Keratinocyte (primary cell): ENCODE results near the gene TNPO3. TPM values are rescaled to one million over a fixed set of nuclear protein-coding genes. Genes with fewer than 3 reads are reported as not detected.

ENCODE experiments used
- DNase-seq: peaks from one replicate; pipeline ENCODE4 v3.0.0-alpha.2; 2011; ENCODE audit warnings: low read depth, missing footprints, low spot score
- FAIRE-seq: peaks from 2 replicates; lab custom pipeline; 2011; peaks lifted over from hg19 to GRCh38; lab: Jason Lieb, UNC
- H2AFZ ChIP-seq: 2 replicates; pipeline ENCODE4 v1.6.0; 2012; ENCODE audit warnings: low read length, control low read depth, inconsistent platforms; ENCODE audit not compliant: control insufficient read depth
- H3K27ac ChIP-seq: 2 replicates; pipeline ENCODE4 v1.5.1; 2011; ENCODE audit warnings: low read length; ENCODE audit not compliant: control insufficient read depth, insufficient read depth
- H3K27me3 ChIP-seq: 3 replicates; pipeline ENCODE4 v1.6.0; 2011; ENCODE audit warnings: low read length; ENCODE audit not compliant: control insufficient read depth, insufficient read depth; ENCODE audit errors: extremely low read depth
- H3K36me3 ChIP-seq, 2 experiments: 2 replicates in 1 of 2; 3 replicates in 1 of 2; pipeline ENCODE4 v1.5.1; 2011; ENCODE audit warnings: low read length in 2 of 2, mild to moderate bottlenecking in 1 of 2; ENCODE audit not compliant: control insufficient read depth in 2 of 2, insufficient read depth in 2 of 2; ENCODE audit errors: extremely low read depth in 1 of 2
- H3K4me1 ChIP-seq: 3 replicates; pipeline ENCODE4 v1.5.1; 2011; ENCODE audit warnings: low read length; ENCODE audit not compliant: control insufficient read depth, insufficient read depth; ENCODE audit errors: extremely low read depth
- H3K4me2 ChIP-seq: 3 replicates; pipeline ENCODE4 v1.6.0; 2011; ENCODE audit warnings: low read depth, low read length; ENCODE audit not compliant: control insufficient read depth, insufficient read depth; ENCODE audit errors: extremely low read depth
- H3K4me3 ChIP-seq, 3 experiments: fragments of 200-600 bp in 1 of 3; sonication (generic) in 1 of 3; 2 replicates in 2 of 3; 3 replicates in 1 of 3; pipeline ENCODE4 v1.5.1; 2011 to 2016; ENCODE audit warnings: low read length in 3 of 3, mild to moderate bottlenecking in 3 of 3, control low read depth in 2 of 3, inconsistent platforms in 1 of 3, low read depth in 1 of 3, mixed read lengths in 1 of 3, mixed run types in 1 of 3, moderate library complexity in 1 of 3; ENCODE audit not compliant: control insufficient read depth in 2 of 3, insufficient read depth in 2 of 3; ENCODE audit errors: extremely low read depth in 1 of 3
- H3K79me2 ChIP-seq: 2 replicates; pipeline ENCODE4 v1.6.0; 2012; ENCODE audit warnings: low read length; ENCODE audit not compliant: control insufficient read depth, insufficient read depth
- H3K9ac ChIP-seq: 3 replicates; pipeline ENCODE4 v1.6.0; 2011; ENCODE audit warnings: low read length; ENCODE audit not compliant: control insufficient read depth, insufficient read depth; ENCODE audit errors: extremely low read depth
- H3K9me1 ChIP-seq: 3 replicates; pipeline ENCODE4 v1.6.0; 2011; ENCODE audit warnings: low read length; ENCODE audit not compliant: control insufficient read depth, insufficient read depth; ENCODE audit errors: extremely low read depth
- H3K9me3 ChIP-seq: 2 replicates; pipeline ENCODE4 v1.5.1; 2012; ENCODE audit warnings: low read depth, low read length; ENCODE audit not compliant: control insufficient read depth
- H4K20me1 ChIP-seq: 3 replicates; pipeline ENCODE4 v1.6.0; 2011; ENCODE audit warnings: low read length; ENCODE audit not compliant: control insufficient read depth, insufficient read depth; ENCODE audit errors: extremely low read depth
- CTCF ChIP-seq, 3 experiments: IDR thresholded peaks in 1 of 3; conservative IDR thresholded peaks in 1 of 3; optimal IDR thresholded peaks in 1 of 3; 2 replicates in 2 of 3; 3 replicates in 1 of 3; pipeline versions ENCODE3 to v1.5.1; 2011; ENCODE audit warnings: low read length in 3 of 3, mild to moderate bottlenecking in 3 of 3, moderate library complexity in 2 of 3, control low read depth in 1 of 3, inconsistent platforms in 1 of 3; ENCODE audit not compliant: insufficient read depth in 2 of 3; ENCODE audit errors: extremely low read depth in 1 of 3
- EZH2 ChIP-seq: IDR thresholded peaks from one replicate; pipeline ENCODE4 v1.6.1; 2012; ENCODE audit warnings: inconsistent platforms, mild to moderate bottlenecking, low read length, moderate library complexity
- dilution Hi-C: fragments of 300-500 bp; cut with MboI; formaldehyde crosslinking; loops from one replicate; pipeline ENCODE4 v1.7.0; 2020; ENCODE audit warnings: low sequenced_read_pairs; ENCODE audit not compliant: extremely low pct_ligation_motif_present
- polyA plus RNA-seq, 5 experiments: library from polyadenylated mRNA; depleted of rRNA in 3 of 5; stranded (reverse) in 3 of 5; stranded (forward) in 1 of 5; unstranded in 1 of 5; fragments of >200 nt; gene quantifications; 1 replicate in 1 of 5; 2 replicates in 3 of 5; 3 replicates in 1 of 5; pipeline versions ENCODE4 v1.2.1 to v1.2.3, GENCODE V29; 2011 to 2012; ENCODE audit warnings: missing spikeins in 2 of 5, low read depth in 1 of 5, low replicate concordance in 1 of 5

The TNPO3 gene
- polyA plus RNA-seq, 1 donor (not counting 4 experiments of a cell fraction or from before 2014, with no cell fraction given), result 35.1 TPM

- Histone ChIP-seq H2AFZ (no peak overlapping the region), H3K9me3 (no peaks in the 10 kb centered on the region), H3K4me3 (no peak overlapping the region), H3K9me1 (no peaks in the 10 kb centered on the region), H3K4me2 (no peak overlapping the region), H3K79me2 (no peaks in the 10 kb centered on the region), H3K9ac (no peak overlapping the region), H3K4me1 (no peaks in the 10 kb centered on the region), H3K36me3 (no peaks in the 10 kb centered on the region), H3K27ac (no peak overlapping the region), H3K27me3 (peaks cover 30% of the 10 kb centered on the region), H4K20me1 (no peaks in the 10 kb centered on the region)
- DNase-seq (no peak), FAIRE-seq (no peak)
- TF ChIP-seq EZH2, result no peak
- no peak for TF ChIP-seq CTCF (optimal IDR thresholded peaks at IDR 0.05 in 1 of 3, IDR thresholded peaks at IDR 0.05 in 1 of 3, conservative IDR thresholded peaks at IDR 0.05 in 1 of 3; ENCODE audit: extremely low read depth in 1 of 3, insufficient read depth in 2 of 3, low read length in 3 of 3)
- dilution Hi-C loops, result no loop called here
Observed at GRCh38 chr7:128932862-128933179, 122.1 kb downstream of the TNPO3 start.

- FAIRE-seq, result no peak
- TF ChIP-seq EZH2, result no peak
- no peak for TF ChIP-seq CTCF (optimal IDR thresholded peaks at IDR 0.05 in 1 of 3, IDR thresholded peaks at IDR 0.05 in 1 of 3, conservative IDR thresholded peaks at IDR 0.05 in 1 of 3; ENCODE audit: extremely low read depth in 1 of 3, insufficient read depth in 2 of 3, low read length in 3 of 3)
- Histone ChIP-seq H3K4me2 (no peak overlapping the region), H3K36me3 (no peaks in the 10 kb centered on the region), H3K9ac (no peak overlapping the region), H3K9me3 (no peaks in the 10 kb centered on the region), H3K79me2 (no peaks in the 10 kb centered on the region), H3K27me3 (peaks cover 23% of the 10 kb centered on the region), H3K9me1 (no peaks in the 10 kb centered on the region), H3K4me3 (no peak overlapping the region), H2AFZ (no peak overlapping the region), H3K4me1 (no peaks in the 10 kb centered on the region), H3K27ac (no peak overlapping the region), H4K20me1 (no peaks in the 10 kb centered on the region)
- dilution Hi-C loops, result no loop called here
- DNase-seq, result no peak
Observed at GRCh38 chr7:128931965-128932861, 122.7 kb downstream of the TNPO3 start.
